ENCODE results near the gene C11orf24.

Gene C11orf24

GRCh38 chr11:68231621-68232020, 40.2 kb downstream of the C11orf24 start:
- no peak for TF ChIP-seq CTCF (IDR thresholded peaks at IDR 0.05)
- TF ChIP-seq ZFX (IDR thresholded peaks at IDR 0.05; ENCODE audit: borderline replicate concordance), result no peak
- H3K27ac ChIP-seq, result no peak overlapping the region

GRCh38 chr11:68229601-68230000, 42.2 kb downstream of the C11orf24 start:
- TF ChIP-seq ZFX (IDR thresholded peaks at IDR 0.05; ENCODE audit: borderline replicate concordance) (no peak), CTCF (IDR thresholded peaks at IDR 0.05) (no peak)
- H3K27ac ChIP-seq, result no peak overlapping the region

- no peak overlapping the region for H3K27ac ChIP-seq
- TF ChIP-seq ZFX (IDR thresholded peaks at IDR 0.05; ENCODE audit: borderline replicate concordance) (no peak), CTCF (IDR thresholded peaks at IDR 0.05) (no peak)
Measured at GRCh38 chr11:68226421-68226820, 45.4 kb downstream of the C11orf24 start.

GRCh38 chr11:68224606-68225005, 47.2 kb downstream of the C11orf24 start:
- no peak overlapping the region for H3K27ac ChIP-seq
- no peak for TF ChIP-seq ZFX (IDR thresholded peaks at IDR 0.05; ENCODE audit: borderline replicate concordance)
- TF ChIP-seq CTCF (IDR thresholded peaks at IDR 0.05), result no peak

GRCh38 chr11:68223275-68223674, 48.5 kb downstream of the C11orf24 start:
- no peak overlapping the region for H3K27ac ChIP-seq
- no peak for TF ChIP-seq ZFX (IDR thresholded peaks at IDR 0.05; ENCODE audit: borderline replicate concordance)
- no peak for TF ChIP-seq CTCF (IDR thresholded peaks at IDR 0.05)

- no peak overlapping the region for H3K27ac ChIP-seq
- TF ChIP-seq CTCF (IDR thresholded peaks at IDR 0.05) (no peak), ZFX (IDR thresholded peaks at IDR 0.05; ENCODE audit: borderline replicate concordance) (no peak)
Measured at GRCh38 chr11:68221406-68221805, 50.4 kb downstream of the C11orf24 start.

GRCh38 chr11:68216171-68216938, 55.4 kb downstream of the C11orf24 start:
- no peak overlapping the region for H3K27ac ChIP-seq
- TF ChIP-seq ZFX (IDR thresholded peaks at IDR 0.05; ENCODE audit: borderline replicate concordance), result no peak
